HG03280 (cell line): ENCODE measurements around the gene ZNF749.

Experiments
- ATAC-seq: cut with Tn5 transposase; IDR thresholded peaks from one replicate; pipeline ENCODE4 v1.9.1; 2021; ENCODE audit warnings: mild to moderate bottlenecking, moderate library complexity; ENCODE audit not compliant: unreplicated experiment

Gene ZNF749

GRCh38 chr19:57435062-57435978 lies at the start of gene ZNF749:
Gene ZNF749, plus strand, starts transcription at chr19:57435325. Its CDS starts 254 bp downstream, at chr19:57435579.
- ATAC-seq, result peak; percentile 96

- no peak for ATAC-seq
Observed at GRCh38 chr19:57389194-57389729, 45.9 kb upstream of the ZNF749 start.

- peak; percentile 97 for ATAC-seq
Observed at GRCh38 chr19:57389730-57390598, 45.2 kb upstream of the ZNF749 start, which contains the start of gene ZNF548. Gene ZNF548, plus strand, starts transcription at chr19:57389854. Its CDS starts 246 bp downstream, at chr19:57390100.

- no peak for ATAC-seq
Observed at GRCh38 chr19:57395710-57396109, 39.4 kb upstream of the ZNF749 start.

- ATAC-seq, result no peak
Observed at GRCh38 chr19:57398868-57399267, 36.3 kb upstream of the ZNF749 start.

GRCh38 chr19:57403737-57404563 lies 31.2 kb upstream of the ZNF749 start:
- no peak for ATAC-seq

GRCh38 chr19:57406516-57407123 lies 28.5 kb upstream of the ZNF749 start:
- ATAC-seq, result no peak

GRCh38 chr19:57410877-57411671 lies 24.1 kb upstream of the ZNF749 start, which contains the start of gene ZNF17:
Gene ZNF17, plus strand, starts transcription at chr19:57411161. Its CDS starts 2,455 bp downstream, at chr19:57413616.
- peak; percentile 99 for ATAC-seq

- no peak for ATAC-seq
Observed at GRCh38 chr19:57419439-57419838, 15.7 kb upstream of the ZNF749 start.

GRCh38 chr19:57421037-57421436 lies 14.1 kb upstream of the ZNF749 start:
- ATAC-seq, result no peak

GRCh38 chr19:57434386-57435061 lies 601 bp upstream of the ZNF749 start:
- ATAC-seq, result no peak

- ATAC-seq, result no peak
Observed at GRCh38 chr19:57436417-57436816, 1.3 kb downstream of the ZNF749 start.

- ATAC-seq, result no peak
Observed at GRCh38 chr19:57437931-57438330, 2.8 kb downstream of the ZNF749 start.

- no peak for ATAC-seq
Observed at GRCh38 chr19:57438925-57439324, 3.8 kb downstream of the ZNF749 start.

GRCh38 chr19:57441979-57442752 lies 7.0 kb downstream of the ZNF749 start:
- no peak for ATAC-seq

GRCh38 chr19:57443121-57443696 lies 8.1 kb downstream of the ZNF749 start:
- no peak for ATAC-seq

GRCh38 chr19:57452307-57452706 lies 17.2 kb downstream of the ZNF749 start:
- no peak for ATAC-seq
